HL-60 (cell line): Measurements from ENCODE around the gene CRYZL1.

Experiments used
- CTCF ChIP-seq: IDR thresholded peaks from one replicate; pipeline ENCODE4 v1.5.1; 2011; ENCODE audit warnings: low read length, control low read depth, inconsistent platforms; ENCODE audit not compliant: insufficient read depth
- GABPA ChIP-seq: IDR thresholded peaks from 2 replicates; pipeline ENCODE4 v1.6.1; 2012; ENCODE audit warnings: low read depth
- POLR2AphosphoS5 ChIP-seq: IDR thresholded peaks from 2 replicates; pipeline ENCODE4 v1.6.1; 2012; ENCODE audit warnings: low read depth

- TF ChIP-seq CTCF (no peak), POLR2AphosphoS5 (no peak), GABPA (no peak)
Measured at GRCh38 chr21:33660406-33660805, 18.9 kb upstream of the CRYZL1 start.
